GM18951 (cell line): ENCODE data around the gene PTCD2.

ENCODE experiments used
- POLR2A ChIP-seq: IDR thresholded peaks from 4 replicates; pipeline ENCODE4 v1.6.1; 2011; ENCODE audit warnings: mild to moderate bottlenecking; ENCODE audit not compliant: insufficient read length, insufficient read depth; ENCODE audit errors: extremely low read depth
- in situ Hi-C: fragments of 300-500 bp; cut with MboI; formaldehyde crosslinking; loops from one replicate; pipeline ENCODE4 v1.12.0; 2022; ENCODE audit warnings: low sequenced_read_pairs, mixed read lengths, inconsistent platforms; ENCODE audit not compliant: unreplicated experiment

The PTCD2 gene

GRCh38 chr5:72368271-72368670 lies 48.1 kb downstream of the PTCD2 start:
- no peak for TF ChIP-seq POLR2A
- in situ Hi-C loops = loop anchor here (25.0 kb wide), 1 partner anchor 444 kb away; the partner anchor contains the start of gene TNPO1

- TF ChIP-seq POLR2A = no peak
- in situ Hi-C loops = loop anchor here (25.0 kb wide), 1 partner anchor 443 kb away; the partner anchor contains the start of gene TNPO1
Observed at GRCh38 chr5:72369301-72369700, 49.1 kb downstream of the PTCD2 start.

- no peak for TF ChIP-seq POLR2A
- in situ Hi-C loops = loop anchor here (5.0 to 25.0 kb wide), 2 partner anchors 148 to 443 kb away; partner anchors contain the start of gene TNPO1
Observed at GRCh38 chr5:72369711-72370110, 49.5 kb downstream of the PTCD2 start.

- in situ Hi-C loops = loop anchor here (5.0 to 25.0 kb wide), 2 partner anchors 145 to 440 kb away; partner anchors contain the start of gene TNPO1
Observed at GRCh38 chr5:72372331-72372730, 52.2 kb downstream of the PTCD2 start.

GRCh38 chr5:72372923-72373322 lies 52.8 kb downstream of the PTCD2 start:
- in situ Hi-C loops = loop anchor here (5.0 to 25.0 kb wide), 2 partner anchors 144 to 439 kb away; partner anchors contain the start of gene TNPO1
- no peak for TF ChIP-seq POLR2A

More at GRCh38 chr5:72372331-72372730, 52.2 kb downstream of the PTCD2 start:
- TF ChIP-seq POLR2A = no peak

GRCh38 chr5:72374844-72375243 lies 54.7 kb downstream of the PTCD2 start:
- TF ChIP-seq POLR2A = no peak
- in situ Hi-C loops = loop anchor here (5.0 to 25.0 kb wide), 2 partner anchors 142 to 437 kb away; partner anchors contain the start of gene TNPO1

GRCh38 chr5:72376381-72376780 lies 56.2 kb downstream of the PTCD2 start:
- TF ChIP-seq POLR2A = no peak
- in situ Hi-C loops = no loop called here

GRCh38 chr5:72377910-72378638 lies 57.9 kb downstream of the PTCD2 start:
- no peak for TF ChIP-seq POLR2A
- in situ Hi-C loops = no loop called here

GRCh38 chr5:72378639-72379289 lies 58.6 kb downstream of the PTCD2 start:
- in situ Hi-C loops = no loop called here
- no peak for TF ChIP-seq POLR2A

- in situ Hi-C loops = no loop called here
- TF ChIP-seq POLR2A = no peak
Observed at GRCh38 chr5:72379936-72380335, 59.8 kb downstream of the PTCD2 start.

- in situ Hi-C loops = no loop called here
- TF ChIP-seq POLR2A = no peak
Observed at GRCh38 chr5:72380492-72381274, 60.5 kb downstream of the PTCD2 start.

- in situ Hi-C loops = no loop called here
- no peak for TF ChIP-seq POLR2A
Observed at GRCh38 chr5:72383280-72383679, 63.1 kb downstream of the PTCD2 start.

- in situ Hi-C loops = no loop called here
- no peak for TF ChIP-seq POLR2A
Observed at GRCh38 chr5:72383726-72384125, 63.6 kb downstream of the PTCD2 start.
